Dermis blood vessel endothelial cell (primary cell): Measurements from ENCODE around the gene BTBD8. TPM values are rescaled to one million over a fixed set of nuclear protein-coding genes. Genes with fewer than 3 reads are reported as not detected.

Experiments used
- DNase-seq: peaks from one replicate; pipeline ENCODE4 v3.0.0; 2010
- total RNA-seq: library from RNA; depleted of rRNA; stranded (reverse); fragments of >200 nt; gene quantifications from 2 replicates; pipeline ENCODE4 v1.2.3, GENCODE V29; 2014

BTBD8 gene
- total RNA-seq, 1 donor from 2014 or later: 6.1 TPM

- DNase-seq: no peak
Measured at GRCh38 chr1:92094090-92094489, 13.9 kb downstream of the BTBD8 start.

GRCh38 chr1:92094595-92094994 is 14.4 kb downstream of the BTBD8 start:
- DNase-seq: no peak

- no peak for DNase-seq
Measured at GRCh38 chr1:92095874-92096273, 15.7 kb downstream of the BTBD8 start.

- DNase-seq: no peak
Measured at GRCh38 chr1:92096317-92096716, 16.2 kb downstream of the BTBD8 start.

GRCh38 chr1:92105546-92106081 is 25.5 kb downstream of the BTBD8 start:
- no peak for DNase-seq

GRCh38 chr1:92108631-92109030 is 28.5 kb downstream of the BTBD8 start:
- DNase-seq: no peak

- DNase-seq: peak; percentile 7
Measured at GRCh38 chr1:92117526-92117925, 37.4 kb downstream of the BTBD8 start.

- no peak for DNase-seq
Measured at GRCh38 chr1:92118826-92119225, 38.7 kb downstream of the BTBD8 start.

- peak; percentile 12 for DNase-seq
Measured at GRCh38 chr1:92123868-92124267, 43.7 kb downstream of the BTBD8 start.

- no peak for DNase-seq
Measured at GRCh38 chr1:92125204-92125603, 45.1 kb downstream of the BTBD8 start.

GRCh38 chr1:92126088-92126487 is 45.9 kb downstream of the BTBD8 start:
- DNase-seq: no peak

- no peak for DNase-seq
Measured at GRCh38 chr1:92134331-92134730, 54.2 kb downstream of the BTBD8 start.

- DNase-seq: no peak
Measured at GRCh38 chr1:92136341-92136740, 56.2 kb downstream of the BTBD8 start.

GRCh38 chr1:92154934-92155333 is 74.8 kb downstream of the BTBD8 start:
- DNase-seq: no peak

GRCh38 chr1:92159593-92159992 is 79.4 kb downstream of the BTBD8 start:
- DNase-seq: no peak

GRCh38 chr1:92165389-92165788 is 85.2 kb downstream of the BTBD8 start:
- DNase-seq: no peak

GRCh38 chr1:92167151-92167550 is 87.0 kb downstream of the BTBD8 start:
- no peak for DNase-seq

GRCh38 chr1:92168657-92169056 is 88.5 kb downstream of the BTBD8 start:
- DNase-seq: no peak

- no peak for DNase-seq
Measured at GRCh38 chr1:92169214-92170005, 89.3 kb downstream of the BTBD8 start.

- DNase-seq: no peak
Measured at GRCh38 chr1:92184632-92185031, 104.5 kb downstream of the BTBD8 start.

GRCh38 chr1:92186081-92186480 is 105.9 kb downstream of the BTBD8 start:
- DNase-seq: no peak

- no peak for DNase-seq
Measured at GRCh38 chr1:92188436-92189255, 108.5 kb downstream of the BTBD8 start.

GRCh38 chr1:92191726-92192125 is 111.6 kb downstream of the BTBD8 start:
- no peak for DNase-seq

- DNase-seq: no peak
Measured at GRCh38 chr1:92192246-92192645, 112.1 kb downstream of the BTBD8 start.
